Lung (tissue), 12 donors: ENCODE measurements around the gene DHX35. TPM values are rescaled to one million over a fixed set of nuclear protein-coding genes. Genes with fewer than 3 reads are reported as not detected.

Experiments
- ATAC-seq: fragments of 200-7000 bp; cut with Tn5 transposase; one replicate; pipeline ENCODE4 v1.9.1; 2020; ENCODE audit warnings: moderate number of reproducible peaks; ENCODE audit not compliant: insufficient read depth, low FRiP score
- DNase-seq, 3 donors: peaks; one replicate each; pipeline ENCODE4 v3.0.0-alpha.2; 2013 to 2017
- H3K27ac ChIP-seq, 2 donors: one replicate each; pipeline ENCODE4 v1.5.1; 2013; ENCODE audit warnings: mild to moderate bottlenecking in 2 of 2, moderate library complexity in 2 of 2, control low read depth in 1 of 2, inconsistent platforms in 1 of 2, low read depth in 1 of 2, low read length in 1 of 2
- H3K27me3 ChIP-seq, 3 donors: one replicate each; pipeline ENCODE4 v1.5.1; 2013; ENCODE audit warnings: low read length in 2 of 3; ENCODE audit not compliant: control insufficient read depth in 3 of 3, insufficient read depth in 3 of 3
- H3K36me3 ChIP-seq, 4 donors: one replicate each; pipeline ENCODE4 v1.5.1; 2013; ENCODE audit warnings: low read length in 4 of 4, mild to moderate bottlenecking in 1 of 4, moderate library complexity in 1 of 4; ENCODE audit not compliant: control insufficient read depth in 4 of 4, insufficient read depth in 4 of 4
- H3K4me1 ChIP-seq, 5 donors: one replicate each; pipeline ENCODE4 v1.5.1; 2013; ENCODE audit warnings: low read length in 5 of 5, mild to moderate bottlenecking in 2 of 5, moderate library complexity in 1 of 5; ENCODE audit not compliant: control insufficient read depth in 5 of 5, insufficient read depth in 5 of 5
- H3K4me3 ChIP-seq: one replicate; pipeline ENCODE4 v1.5.1; 2013; ENCODE audit warnings: mild to moderate bottlenecking, control low read depth, moderate library complexity
- H3K9ac ChIP-seq, 2 donors: one replicate each; pipeline ENCODE4 v1.5.1; 2013; ENCODE audit warnings: low read length in 2 of 2, control low read depth in 1 of 2; ENCODE audit not compliant: insufficient read depth in 1 of 2
- H3K9me3 ChIP-seq, 4 donors: one replicate each; pipeline ENCODE4 v1.5.1; 2013; ENCODE audit warnings: low read length in 3 of 4, mild to moderate bottlenecking in 1 of 4, moderate library complexity in 1 of 4; ENCODE audit not compliant: control insufficient read depth in 4 of 4, insufficient read depth in 3 of 4
- WGBS, 2 donors: extraction: QIAGEN DNeasy Blood & Tissue Kit; methylation state at CpG; one replicate each; pipeline ENCODE4 v1.1.7; 2013; 5-methylcytosine and 5-hydroxymethylcytosine counted together
- polyA plus RNA-seq, 2 donors: library from polyadenylated mRNA; stranded (reverse); fragments of 200-250 nt; gene quantifications; one replicate each; pipeline ENCODE4 v1.2.1, GENCODE V29; 2013
- total RNA-seq, 2 donors: library from RNA; depleted of rRNA in 1 of 2; stranded (reverse); fragments of >200 nt in 1 of 2; gene quantifications; one replicate each; pipeline ENCODE4 v1.2.1, GENCODE V29; 2014 to 2021
- TF ChIP-seq, protein P1 (sequence below): IDR thresholded peaks from 2 replicates; pipeline ENCODE4 v1.5.1; 2012; ENCODE audit warnings: mild to moderate bottlenecking; ENCODE audit errors: control extremely low read depth, extremely low read depth
- donor health status: control.
- donor health status: control.
- donor health status: Bipolar disorder and iron deficiency.
- donor health status: healthy.
- donor health status: DM: yes; HTN: yes; CAD: no.

DHX35 gene
- total and polyA plus RNA-seq, 4 donors = 4.4 to 15.5 (median 8.2) TPM

DNA sequence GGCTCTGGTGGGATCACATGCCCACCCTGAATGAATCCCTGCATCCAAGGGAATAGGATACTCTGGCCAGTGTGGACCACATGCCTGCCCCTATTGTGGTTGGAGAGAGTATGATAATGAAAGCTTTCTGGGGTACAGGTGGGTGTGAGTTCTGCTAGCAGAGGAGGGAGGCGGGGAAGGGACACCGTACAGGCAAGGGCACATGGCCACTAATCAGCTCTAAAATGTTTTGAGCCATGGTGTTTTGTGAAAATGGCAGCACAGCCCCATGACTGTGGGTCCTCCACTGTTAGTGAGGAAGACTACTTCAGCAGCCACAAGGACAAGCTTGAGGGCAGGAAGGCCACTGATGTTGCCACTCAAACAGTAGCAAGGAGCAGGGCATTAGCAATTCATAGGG lies 11.9 kb upstream of the DHX35 start:
- H3K27me3 ChIP-seq = no peaks in the 10 kb centered on the region
- no peak for ATAC-seq
- H3K9ac ChIP-seq = no peak overlapping the region
- no peaks in the 10 kb centered on the region for H3K4me1 ChIP-seq
- peaks cover 0 to 28% (median 10%) of the 10 kb centered on the region in 4 donors for H3K36me3 ChIP-seq
- no peak overlapping the region for H3K27ac ChIP-seq
- WGBS, 2 donors = 73 to 98% methylated on average over 2 of the region's 2 CpGs
- no peaks in the 10 kb centered on the region for H3K9me3 ChIP-seq
- H3K4me3 ChIP-seq = no peak overlapping the region
- DNase-seq = no peak
- TF ChIP-seq, protein P1, sequence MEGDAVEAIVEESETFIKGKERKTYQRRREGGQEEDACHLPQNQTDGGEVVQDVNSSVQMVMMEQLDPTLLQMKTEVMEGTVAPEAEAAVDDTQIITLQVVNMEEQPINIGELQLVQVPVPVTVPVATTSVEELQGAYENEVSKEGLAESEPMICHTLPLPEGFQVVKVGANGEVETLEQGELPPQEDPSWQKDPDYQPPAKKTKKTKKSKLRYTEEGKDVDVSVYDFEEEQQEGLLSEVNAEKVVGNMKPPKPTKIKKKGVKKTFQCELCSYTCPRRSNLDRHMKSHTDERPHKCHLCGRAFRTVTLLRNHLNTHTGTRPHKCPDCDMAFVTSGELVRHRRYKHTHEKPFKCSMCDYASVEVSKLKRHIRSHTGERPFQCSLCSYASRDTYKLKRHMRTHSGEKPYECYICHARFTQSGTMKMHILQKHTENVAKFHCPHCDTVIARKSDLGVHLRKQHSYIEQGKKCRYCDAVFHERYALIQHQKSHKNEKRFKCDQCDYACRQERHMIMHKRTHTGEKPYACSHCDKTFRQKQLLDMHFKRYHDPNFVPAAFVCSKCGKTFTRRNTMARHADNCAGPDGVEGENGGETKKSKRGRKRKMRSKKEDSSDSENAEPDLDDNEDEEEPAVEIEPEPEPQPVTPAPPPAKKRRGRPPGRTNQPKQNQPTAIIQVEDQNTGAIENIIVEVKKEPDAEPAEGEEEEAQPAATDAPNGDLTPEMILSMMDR = no peak

DNA sequence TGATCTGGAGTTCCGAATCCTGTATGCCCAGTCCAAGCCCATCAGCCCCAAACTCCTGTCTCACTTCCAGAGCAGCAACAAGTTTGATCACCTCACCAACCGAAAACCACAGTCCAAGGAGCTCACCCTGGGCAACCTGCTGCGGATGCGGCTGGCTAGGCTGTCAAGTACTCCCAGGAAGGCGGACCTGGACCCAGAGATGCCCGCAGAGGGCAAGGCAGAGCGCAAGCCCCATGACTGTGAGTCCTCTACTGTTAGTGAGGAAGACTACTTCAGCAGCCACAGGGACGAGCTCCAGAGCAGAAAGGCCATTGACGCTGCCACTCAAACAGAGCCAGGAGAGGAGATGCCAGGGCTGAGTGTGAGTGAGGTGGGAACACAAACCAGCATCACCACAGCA lies 10.5 kb upstream of the DHX35 start:
- Histone ChIP-seq H3K9me3 (no peaks in the 10 kb centered on the region), H3K36me3 (peaks cover 0 to 28% (median 10%) of the 10 kb centered on the region in 4 donors), H3K4me3 (no peak overlapping the region), H3K9ac (no peak overlapping the region), H3K27ac (no peak overlapping the region), H3K27me3 (no peaks in the 10 kb centered on the region), H3K4me1 (no peaks in the 10 kb centered on the region)
- DNase-seq (no peak), ATAC-seq (no peak)
- 98% methylated on average over 9 of the region's 9 CpGs for WGBS, 2 donors
- TF ChIP-seq, protein P1 = no peak

DNA sequence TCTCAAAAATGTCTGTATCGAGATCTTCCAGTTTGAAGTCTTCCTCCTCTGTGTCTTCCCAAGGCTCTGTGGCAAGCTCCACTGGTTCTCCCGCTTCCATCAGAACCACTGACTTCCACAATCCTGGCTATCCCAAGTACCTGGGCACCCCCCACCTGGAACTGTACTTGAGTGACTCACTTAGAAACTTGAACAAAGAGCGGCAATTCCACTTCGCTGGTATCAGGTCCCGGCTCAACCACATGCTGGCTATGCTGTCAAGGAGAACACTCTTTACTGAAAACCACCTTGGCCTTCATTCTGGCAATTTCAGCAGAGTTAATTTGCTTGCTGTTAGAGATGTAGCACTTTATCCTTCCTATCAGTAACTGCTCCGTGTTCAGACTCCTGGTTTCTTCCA lies 10.0 kb upstream of the DHX35 start:
- Histone ChIP-seq H3K4me1 (no peaks in the 10 kb centered on the region), H3K36me3 (peaks cover 0 to 28% (median 10%) of the 10 kb centered on the region in 4 donors), H3K9me3 (no peaks in the 10 kb centered on the region), H3K4me3 (no peak overlapping the region), H3K27me3 (no peaks in the 10 kb centered on the region), H3K9ac (no peak overlapping the region), H3K27ac (no peak overlapping the region)
- DNase-seq (no peak), ATAC-seq (no peak)
- TF ChIP-seq, protein P1 = no peak
- 93 to 99% methylated on average over 6 of the region's 6 CpGs for WGBS, 2 donors
